H1 (cell line): ENCODE results near the gene EPDR1. TPM values are rescaled to one million over a fixed set of nuclear protein-coding genes. Genes with fewer than 3 reads are reported as not detected.
A peak's percentile ranks its signal among the peaks of the same experiment; 100 is the strongest.

ENCODE experiments used
- CTCF ChIA-PET: fragments of 300-600 bp; sonication (Branson Sonifier 250); formaldehyde crosslinking; loops from one replicate; lab custom pipeline; 2021; ENCODE audit not compliant: partially characterized antibody; lab: Charles Lee
- POLR2A ChIA-PET: fragments of 300-600 bp; sonication (Branson Sonifier 250); formaldehyde crosslinking; loops from one replicate; lab custom pipeline; 2021; ENCODE audit warnings: inconsistent platforms; ENCODE audit not compliant: partially characterized antibody; lab: Charles Lee
- DNase-seq, 2 experiments: peaks; one replicate each; pipeline versions ENCODE4 v3.0.0 to v3.0.0-alpha.2; 2010 to 2022; ENCODE audit warnings: low spot score in 2 of 2, low read depth in 1 of 2, mixed read lengths in 1 of 2
- FAIRE-seq: peaks from 2 replicates; lab custom pipeline; 2011; peaks lifted over from hg19 to GRCh38; lab: Jason Lieb, UNC
- H2AFZ ChIP-seq: 2 replicates; pipeline ENCODE4 v1.8.1; 2012; ENCODE audit warnings: low read length, inconsistent platforms
- H2AK5ac ChIP-seq: 2 replicates; pipeline ENCODE4 v1.6.1; 2013; ENCODE audit warnings: low read depth, low read length
- H2BK120ac ChIP-seq: replicated peaks from 2 replicates; pipeline ENCODE3; 2013; ENCODE audit warnings: low read depth, low read length, inconsistent platforms
- H2BK12ac ChIP-seq: 2 replicates; pipeline ENCODE4 v1.6.1; 2013; ENCODE audit warnings: low read depth, low read length
- H2BK15ac ChIP-seq: 2 replicates; pipeline ENCODE4 v1.6.1; 2013; ENCODE audit warnings: low read length
- H2BK20ac ChIP-seq: 2 replicates; pipeline ENCODE4 v1.6.1; 2013; ENCODE audit warnings: low read length
- H2BK5ac ChIP-seq: 2 replicates; pipeline ENCODE4 v1.6.1; 2013; ENCODE audit warnings: low read depth, low read length
- H3K14ac ChIP-seq: 2 replicates; pipeline ENCODE4 v1.6.1; 2013; ENCODE audit warnings: inconsistent platforms; ENCODE audit not compliant: insufficient read length
- H3K18ac ChIP-seq: 2 replicates; pipeline ENCODE4 v1.6.1; 2013; ENCODE audit warnings: low read length; ENCODE audit errors: extremely low read depth
- H3K23ac ChIP-seq: 2 replicates; pipeline ENCODE4 v1.6.1; 2013; ENCODE audit warnings: inconsistent platforms; ENCODE audit not compliant: insufficient read length
- H3K23me2 ChIP-seq: 2 replicates; pipeline ENCODE4 v1.6.1; 2013; ENCODE audit warnings: low read depth, low read length
- H3K27ac ChIP-seq: 2 replicates; pipeline ENCODE4 v1.6.1; 2011; ENCODE audit warnings: low read depth, low read length, inconsistent platforms
- H3K27me3 ChIP-seq, 4 experiments: replicated peaks in 1 of 4; 1 replicate in 1 of 4; 2 replicates in 3 of 4; pipeline versions ENCODE4 v1.6.1 to v1.8.1; 2011 to 2013; ENCODE audit warnings: low read length in 3 of 4, mild to moderate bottlenecking in 3 of 4, inconsistent platforms in 2 of 4, mixed read lengths in 2 of 4, moderate library complexity in 1 of 4; ENCODE audit not compliant: control insufficient read depth in 3 of 4, insufficient read depth in 3 of 4; ENCODE audit errors: extremely low read depth in 1 of 4
- H3K36me3 ChIP-seq, 4 experiments: 2 replicates each; pipeline versions ENCODE4 v1.6.1 to v1.8.1; 2011 to 2013; ENCODE audit warnings: mild to moderate bottlenecking in 4 of 4, low read length in 3 of 4, moderate library complexity in 2 of 4, control low read depth in 1 of 4, inconsistent platforms in 1 of 4; ENCODE audit not compliant: insufficient read depth in 4 of 4, control insufficient read depth in 2 of 4
- H3K4ac ChIP-seq: replicated peaks from 2 replicates; pipeline ENCODE3; 2013; ENCODE audit warnings: low read length, low read depth, mixed read lengths, inconsistent platforms; ENCODE audit not compliant: insufficient read length
- H3K4me1 ChIP-seq, 4 experiments: replicated peaks in 1 of 4; 1 replicate in 1 of 4; 2 replicates in 3 of 4; pipeline versions ENCODE4 v1.6.1 to v1.8.1; 2011 to 2013; ENCODE audit warnings: low read length in 3 of 4, inconsistent platforms in 2 of 4, mixed read lengths in 1 of 4; ENCODE audit not compliant: insufficient read depth in 4 of 4, control insufficient read depth in 3 of 4
- H3K4me2 ChIP-seq, 2 experiments: 2 replicates each; pipeline versions ENCODE4 v1.6.1 to v1.8.1; 2011 to 2013; ENCODE audit warnings: low read depth in 2 of 2, low read length in 2 of 2, control low read depth in 1 of 2, inconsistent platforms in 1 of 2, mild to moderate bottlenecking in 1 of 2; ENCODE audit not compliant: insufficient read depth in 1 of 2
- H3K4me3 ChIP-seq, 4 experiments: fragments of 200-600, 300-600 bp in 1 of 4; sonication (generic), shearing (Covaris generic), sonication (Bioruptor Twin) in 1 of 4; 2 replicates each; pipeline versions ENCODE4 v1.5.1 to v1.8.1; 2011 to 2016; ENCODE audit warnings: low read length in 4 of 4, low read depth in 3 of 4, control low read depth in 2 of 4, inconsistent platforms in 2 of 4, mild to moderate bottlenecking in 2 of 4, mixed read lengths in 1 of 4, moderate library complexity in 1 of 4; ENCODE audit not compliant: insufficient read depth in 2 of 4; ENCODE audit errors: extremely low read depth in 1 of 4
- H3K56ac ChIP-seq: replicated peaks from 2 replicates; pipeline ENCODE3; 2013; ENCODE audit warnings: low read depth, mild to moderate bottlenecking, mixed read lengths, low read length, inconsistent platforms; ENCODE audit not compliant: insufficient read length
- H3K79me1 ChIP-seq: 2 replicates; pipeline ENCODE4 v1.6.1; 2013; ENCODE audit warnings: low read depth, low read length, control low read depth
- H3K79me2 ChIP-seq, 2 experiments: 2 replicates each; pipeline versions ENCODE4 v1.6.1 to v1.8.1; 2012 to 2013; ENCODE audit warnings: low read length in 2 of 2, mild to moderate bottlenecking in 2 of 2, inconsistent platforms in 1 of 2; ENCODE audit not compliant: insufficient read depth in 2 of 2, control insufficient read depth in 1 of 2
- H3K9ac ChIP-seq, 4 experiments: replicated peaks in 1 of 4; 1 replicate in 1 of 4; 2 replicates in 3 of 4; pipeline versions ENCODE4 v1.6.1 to v1.8.1; 2011 to 2013; ENCODE audit warnings: low read depth in 3 of 4, low read length in 3 of 4, control low read depth in 2 of 4, mild to moderate bottlenecking in 2 of 4, moderate library complexity in 2 of 4, inconsistent platforms in 1 of 4; ENCODE audit errors: extremely low read depth in 1 of 4
- H3K9me3 ChIP-seq, 2 experiments: 2 replicates each; pipeline versions ENCODE4 v1.6.1 to v1.8.1; 2012 to 2013; ENCODE audit warnings: mild to moderate bottlenecking in 2 of 2, moderate library complexity in 2 of 2, control low read depth in 1 of 2, inconsistent platforms in 1 of 2, low read depth in 1 of 2, low read length in 1 of 2, mixed read lengths in 1 of 2; ENCODE audit not compliant: insufficient read depth in 2 of 2
- H4K20me1 ChIP-seq, 2 experiments: replicated peaks in 1 of 2; 2 replicates each; pipeline versions ENCODE3 to v1.8.1; 2011 to 2013; ENCODE audit warnings: inconsistent platforms in 2 of 2, low read length in 2 of 2, mild to moderate bottlenecking in 1 of 2; ENCODE audit not compliant: insufficient read depth in 2 of 2, control insufficient read depth in 1 of 2
- H4K5ac ChIP-seq: 2 replicates; pipeline ENCODE4 v1.6.1; 2013; ENCODE audit warnings: low read length, low read depth, mixed read lengths, inconsistent platforms; ENCODE audit not compliant: insufficient read length
- H4K8ac ChIP-seq: 2 replicates; pipeline ENCODE4 v1.8.0; 2013; ENCODE audit warnings: mild to moderate bottlenecking, moderate library complexity, low read length, inconsistent platforms; ENCODE audit not compliant: insufficient read depth; ENCODE audit errors: extremely low read depth
- H4K91ac ChIP-seq: replicated peaks from 2 replicates; pipeline ENCODE3; 2013; ENCODE audit warnings: low read length, mixed read lengths, inconsistent platforms; ENCODE audit not compliant: insufficient read length
- PHF8 ChIP-seq: fragments of 200-600 bp; sonication (generic); conservative IDR thresholded peaks from 2 replicates; pipeline ENCODE4 v1.7.1; 2012; ENCODE audit warnings: low read depth, mild to moderate bottlenecking, inconsistent platforms, low read length, moderate library complexity
- WGBS, 2 experiments: shearing (Covaris generic) in 1 of 2; methylation state at CpG; one replicate each; pipeline versions ENCODE4 v1.1.6 to v1.1.7; 2013 to 2015; ENCODE audit warnings: low lambda C conversion rate in 2 of 2, mixed read lengths in 2 of 2, inconsistent platforms in 1 of 2, low coverage in 1 of 2, missing lambda C conversion rate in 1 of 2; ENCODE audit not compliant: insufficient replicate concordance in 2 of 2, insufficient coverage in 1 of 2, insufficient read length in 1 of 2; ENCODE audit errors: extremely low coverage in 1 of 2, missing lambda C conversion rate in 1 of 2; 5-methylcytosine and 5-hydroxymethylcytosine counted together
- polyA plus RNA-seq, 7 experiments: library from polyadenylated mRNA; depleted of rRNA in 3 of 7; stranded (reverse) in 5 of 7; unstranded in 2 of 7; fragments of >200 nt in 5 of 7; fragments of 200-250 nt in 2 of 7; gene quantifications; 1 replicate in 5 of 7; 2 replicates in 1 of 7; 4 replicates in 1 of 7; pipeline versions ENCODE4 v1.2.1 to v1.2.3, GENCODE V29; 2011 to 2013; ENCODE audit warnings: missing spikeins in 2 of 7, mixed read lengths in 2 of 7
- total RNA-seq: library from RNA; stranded (reverse); fragmentation: NEBNext Ultra II Directional; extraction: Animal tissue kit (Norgen Biotek cat#: 25700); gene quantifications from 2 replicates; pipeline ENCODE4 v1.2.1, GENCODE V29; 2021

Gene EPDR1
- total and polyA plus RNA-seq, 2 of the 8 experiments (the other 6 are each of a cell fraction or from before 2014, with no cell fraction given): 6.4 to 8.2 TPM

- Histone ChIP-seq H2BK5ac (no peak overlapping the region), H4K20me1 (no peaks in the 10 kb centered on the region), H2BK20ac (no peak overlapping the region), H4K91ac (no peak overlapping the region), H2AFZ (no peak overlapping the region), H2AK5ac (no peak overlapping the region), H2BK15ac (no peak overlapping the region), H2BK120ac (no peak overlapping the region), H3K18ac (no peak overlapping the region), H4K8ac (no peak overlapping the region), H3K9ac (no peak overlapping the region), H3K79me2 (no peaks in the 10 kb centered on the region), H3K23me2 (no peaks in the 10 kb centered on the region), H3K4me1 (peaks cover 0 to 6% (median 4%) of the 10 kb centered on the region in 4 experiments; a peak in 3 of 7 replicates), H3K79me1 (no peaks in the 10 kb centered on the region; the same call in 1 of the 2 replicates), H3K4ac (no peak overlapping the region), H4K5ac (no peak overlapping the region), H3K9me3 (peaks cover 5 to 6% of the 10 kb centered on the region in 2 experiments; a peak in 1 of 4 replicates), H2BK12ac (peak overlapping the region; percentile 27; the same call in 1 of the 2 replicates), H3K4me3 (no peak overlapping the region), H3K56ac (no peak overlapping the region), H3K4me2 (no peak overlapping the region), H3K23ac (no peak overlapping the region), H3K27me3 (no peaks in the 10 kb centered on the region), H3K27ac (0 out of 2 replicates have a peak overlapping the region, but pooled peaks have one; percentile 34), H3K14ac (no peak overlapping the region), H3K36me3 (no peaks in the 10 kb centered on the region)
- WGBS, 2 experiments: 79% methylated on average over 12 of the region's 12 CpGs; no CpG with 5 or more reads in 1 of the 2 experiments
- FAIRE-seq (no peak), DNase-seq (peak in 1 of 2 experiments; percentile 53)
- POLR2A ChIA-PET: no interaction called here
- CTCF ChIA-PET: interaction anchor here (0.7 to 1.7 kb wide), 2 partner anchors 24 to 1480 kb away, joined by 3 to 4 read pairs; no protein-coding TSS in a partner anchor
- TF ChIP-seq PHF8: no peak
These were observed 22.6 kb downstream of the EPDR1 start for GRCh38 chr7:37942934-37943610.
